Peyer's patch (tissue), 4 donors: ENCODE data around the gene HS3ST2.

Source experiments
- POLR2A ChIP-seq, 2 donors: fragments of 450-650 bp; IDR thresholded peaks; one replicate each; pipeline ENCODE4 v1.5.1; 2017; ENCODE audit warnings: antibody characterized with exemption in 2 of 2, mild to moderate bottlenecking in 2 of 2, moderate library complexity in 2 of 2
- TF ChIP-seq, protein P1 (sequence below), 6 experiments: fragments of 450-650 bp in 4 of 6; fragments of 200-600 bp in 2 of 6; sonication (generic) in 1 of 6; IDR thresholded peaks; one replicate each; pipeline ENCODE4 v1.5.1; 2017 to 2019; ENCODE audit warnings: antibody characterized with exemption in 6 of 6, mild to moderate bottlenecking in 3 of 6, moderate library complexity in 1 of 6

DNA sequence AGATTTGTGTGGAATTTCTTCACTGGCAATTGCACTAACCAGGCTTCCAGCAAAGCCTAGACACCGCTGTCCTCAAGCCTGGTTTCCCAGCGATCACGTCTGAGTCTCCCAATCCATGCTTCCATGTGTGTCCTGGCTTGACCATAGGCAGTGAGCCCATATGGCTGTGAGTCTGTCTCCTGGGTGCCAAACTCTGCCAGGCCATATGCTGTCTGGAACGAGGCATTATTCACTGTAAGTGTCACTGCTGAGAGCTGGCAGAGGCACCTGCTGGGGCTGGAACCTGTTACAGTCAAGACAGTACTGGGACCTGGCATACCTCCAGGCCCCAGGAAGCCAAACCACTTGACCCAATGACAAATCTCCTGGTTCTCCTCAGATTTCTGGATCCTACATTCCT lies 60.4 kb downstream of the HS3ST2 start:
- TF ChIP-seq, protein P1, sequence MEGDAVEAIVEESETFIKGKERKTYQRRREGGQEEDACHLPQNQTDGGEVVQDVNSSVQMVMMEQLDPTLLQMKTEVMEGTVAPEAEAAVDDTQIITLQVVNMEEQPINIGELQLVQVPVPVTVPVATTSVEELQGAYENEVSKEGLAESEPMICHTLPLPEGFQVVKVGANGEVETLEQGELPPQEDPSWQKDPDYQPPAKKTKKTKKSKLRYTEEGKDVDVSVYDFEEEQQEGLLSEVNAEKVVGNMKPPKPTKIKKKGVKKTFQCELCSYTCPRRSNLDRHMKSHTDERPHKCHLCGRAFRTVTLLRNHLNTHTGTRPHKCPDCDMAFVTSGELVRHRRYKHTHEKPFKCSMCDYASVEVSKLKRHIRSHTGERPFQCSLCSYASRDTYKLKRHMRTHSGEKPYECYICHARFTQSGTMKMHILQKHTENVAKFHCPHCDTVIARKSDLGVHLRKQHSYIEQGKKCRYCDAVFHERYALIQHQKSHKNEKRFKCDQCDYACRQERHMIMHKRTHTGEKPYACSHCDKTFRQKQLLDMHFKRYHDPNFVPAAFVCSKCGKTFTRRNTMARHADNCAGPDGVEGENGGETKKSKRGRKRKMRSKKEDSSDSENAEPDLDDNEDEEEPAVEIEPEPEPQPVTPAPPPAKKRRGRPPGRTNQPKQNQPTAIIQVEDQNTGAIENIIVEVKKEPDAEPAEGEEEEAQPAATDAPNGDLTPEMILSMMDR (IDR thresholded peaks at IDR 0.05), result no peak
- no peak for TF ChIP-seq POLR2A (IDR thresholded peaks at IDR 0.05)
